ENCODE data around the gene DNAJB13.

The DNAJB13 gene

GRCh38 chr11:73913472-73913871, 37.4 kb upstream of the DNAJB13 start:
- no peak for DNase-seq (ENCODE audit: low read depth in 1 of 2, low spot score in 1 of 2)
- Histone ChIP-seq H3K4me3 (replicated peaks; ENCODE audit: insufficient read depth, low read length) (no peak overlapping the region), H3K27ac (replicated peaks) (no peak overlapping the region), H3K27me3 (ENCODE audit: insufficient read depth, poor library complexity, severe bottlenecking) (no peaks in the 10 kb centered on the region)
- TF ChIP-seq CTCF (IDR thresholded peaks at IDR 0.05; ENCODE audit: insufficient read depth, low read length) (no peak), REST (IDR thresholded peaks at IDR 0.05; ENCODE audit: insufficient replicate concordance, low read depth) (no peak)

- Histone ChIP-seq H3K27ac (replicated peaks) (no peak overlapping the region), H3K27me3 (ENCODE audit: insufficient read depth, poor library complexity, severe bottlenecking) (no peaks in the 10 kb centered on the region), H3K4me3 (replicated peaks; ENCODE audit: insufficient read depth, low read length) (no peak overlapping the region)
- no peak for DNase-seq (ENCODE audit: low read depth in 1 of 2, low spot score in 1 of 2)
- TF ChIP-seq CTCF (IDR thresholded peaks at IDR 0.05; ENCODE audit: insufficient read depth, low read length) (no peak), POLR2AphosphoS5 (IDR thresholded peaks at IDR 0.05; ENCODE audit: low read depth) (no peak), SPI1 (IDR thresholded peaks at IDR 0.05; ENCODE audit: borderline replicate concordance, low read depth) (no peak), REST (IDR thresholded peaks at IDR 0.05; ENCODE audit: insufficient replicate concordance, low read depth) (no peak), GABPA (IDR thresholded peaks at IDR 0.05; ENCODE audit: low read depth) (no peak)
Observed at GRCh38 chr11:73914284-73914683, 36.5 kb upstream of the DNAJB13 start.

- TF ChIP-seq POLR2AphosphoS5 (IDR thresholded peaks at IDR 0.05; ENCODE audit: low read depth) (no peak), SPI1 (IDR thresholded peaks at IDR 0.05; ENCODE audit: borderline replicate concordance, low read depth) (no peak), CTCF (IDR thresholded peaks at IDR 0.05; ENCODE audit: insufficient read depth, low read length) (no peak), GABPA (IDR thresholded peaks at IDR 0.05; ENCODE audit: low read depth) (no peak), REST (IDR thresholded peaks at IDR 0.05; ENCODE audit: insufficient replicate concordance, low read depth) (no peak)
- H3K27ac ChIP-seq (replicated peaks), result no peak overlapping the region
- no peaks in the 10 kb centered on the region for H3K27me3 ChIP-seq (ENCODE audit: insufficient read depth, poor library complexity, severe bottlenecking)
- DNase-seq (ENCODE audit: low read depth in 1 of 2, low spot score in 1 of 2), result no peak
- H3K4me3 ChIP-seq (replicated peaks; ENCODE audit: insufficient read depth, low read length), result no peak overlapping the region
Observed at GRCh38 chr11:73916435-73916834, 34.4 kb upstream of the DNAJB13 start.

Data from HL-60 (cell line).